ENCODE results near the gene POTEE.
"Not testable (repeated sequence)": the region's sequence is repeated elsewhere in the genome, so short reads cannot be mapped to it uniquely, and the experiment has no call there.

DNA sequence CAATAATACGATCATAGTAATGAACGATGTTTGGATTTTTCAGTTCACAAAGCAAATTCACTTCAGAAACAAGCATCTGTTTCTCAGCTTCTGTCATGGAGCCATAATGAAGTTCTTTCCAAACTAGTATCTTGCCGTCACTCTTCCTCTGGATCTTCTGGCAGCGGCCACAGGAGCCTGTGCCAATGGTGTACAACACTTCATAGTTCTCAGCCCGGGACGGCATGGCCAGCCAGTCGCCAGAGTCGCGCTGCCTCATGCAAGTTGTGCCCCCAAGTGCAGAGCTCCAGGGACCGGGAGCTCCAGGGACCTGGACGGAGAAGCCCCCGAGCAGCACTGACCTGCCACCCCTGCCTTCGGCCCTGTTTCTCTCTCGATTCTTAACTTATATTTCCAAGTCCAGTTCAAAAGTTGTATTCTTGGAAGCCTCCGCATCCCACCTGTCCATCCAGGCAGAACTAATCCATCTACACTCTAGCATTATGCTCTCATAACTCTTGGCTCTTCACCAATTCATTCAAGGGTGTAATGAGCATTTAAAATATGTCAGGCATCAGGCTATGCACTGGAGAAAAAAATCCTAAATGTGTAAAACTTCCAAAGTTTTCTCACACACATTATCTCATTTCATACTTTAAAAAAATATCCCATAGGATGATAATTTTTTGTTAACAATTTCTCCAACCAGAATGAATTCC is 30.5 kb upstream of the POTEE start:
- TF ChIP-seq, protein P1, sequence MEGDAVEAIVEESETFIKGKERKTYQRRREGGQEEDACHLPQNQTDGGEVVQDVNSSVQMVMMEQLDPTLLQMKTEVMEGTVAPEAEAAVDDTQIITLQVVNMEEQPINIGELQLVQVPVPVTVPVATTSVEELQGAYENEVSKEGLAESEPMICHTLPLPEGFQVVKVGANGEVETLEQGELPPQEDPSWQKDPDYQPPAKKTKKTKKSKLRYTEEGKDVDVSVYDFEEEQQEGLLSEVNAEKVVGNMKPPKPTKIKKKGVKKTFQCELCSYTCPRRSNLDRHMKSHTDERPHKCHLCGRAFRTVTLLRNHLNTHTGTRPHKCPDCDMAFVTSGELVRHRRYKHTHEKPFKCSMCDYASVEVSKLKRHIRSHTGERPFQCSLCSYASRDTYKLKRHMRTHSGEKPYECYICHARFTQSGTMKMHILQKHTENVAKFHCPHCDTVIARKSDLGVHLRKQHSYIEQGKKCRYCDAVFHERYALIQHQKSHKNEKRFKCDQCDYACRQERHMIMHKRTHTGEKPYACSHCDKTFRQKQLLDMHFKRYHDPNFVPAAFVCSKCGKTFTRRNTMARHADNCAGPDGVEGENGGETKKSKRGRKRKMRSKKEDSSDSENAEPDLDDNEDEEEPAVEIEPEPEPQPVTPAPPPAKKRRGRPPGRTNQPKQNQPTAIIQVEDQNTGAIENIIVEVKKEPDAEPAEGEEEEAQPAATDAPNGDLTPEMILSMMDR (IDR thresholded peaks at IDR 0.05; ENCODE audit: low read depth, low read length): not testable (repeated sequence)
- not testable (repeated sequence) for TF ChIP-seq EZH2phosphoT487 (IDR thresholded peaks at IDR 0.05; ENCODE audit: low read depth)

Measured in OCI-LY3 (cell line).